ENCODE results near the gene DDX10. TPM values are rescaled to one million over a fixed set of nuclear protein-coding genes. Genes with fewer than 3 reads are reported as not detected.

DDX10 gene
- total and polyA plus RNA-seq, 7 donors, result 10.0 to 18.0 (median 11.4) TPM

GRCh38 chr11:108959874-108960273 lies 295.0 kb downstream of the DDX10 start:
- H3K4me1 ChIP-seq, result no peaks in the 10 kb centered on the region
- no peaks in the 10 kb centered on the region for H3K36me3 ChIP-seq (ENCODE audit: insufficient read depth in 1 of 2, low read depth in 1 of 2)
- TF ChIP-seq, protein P1, sequence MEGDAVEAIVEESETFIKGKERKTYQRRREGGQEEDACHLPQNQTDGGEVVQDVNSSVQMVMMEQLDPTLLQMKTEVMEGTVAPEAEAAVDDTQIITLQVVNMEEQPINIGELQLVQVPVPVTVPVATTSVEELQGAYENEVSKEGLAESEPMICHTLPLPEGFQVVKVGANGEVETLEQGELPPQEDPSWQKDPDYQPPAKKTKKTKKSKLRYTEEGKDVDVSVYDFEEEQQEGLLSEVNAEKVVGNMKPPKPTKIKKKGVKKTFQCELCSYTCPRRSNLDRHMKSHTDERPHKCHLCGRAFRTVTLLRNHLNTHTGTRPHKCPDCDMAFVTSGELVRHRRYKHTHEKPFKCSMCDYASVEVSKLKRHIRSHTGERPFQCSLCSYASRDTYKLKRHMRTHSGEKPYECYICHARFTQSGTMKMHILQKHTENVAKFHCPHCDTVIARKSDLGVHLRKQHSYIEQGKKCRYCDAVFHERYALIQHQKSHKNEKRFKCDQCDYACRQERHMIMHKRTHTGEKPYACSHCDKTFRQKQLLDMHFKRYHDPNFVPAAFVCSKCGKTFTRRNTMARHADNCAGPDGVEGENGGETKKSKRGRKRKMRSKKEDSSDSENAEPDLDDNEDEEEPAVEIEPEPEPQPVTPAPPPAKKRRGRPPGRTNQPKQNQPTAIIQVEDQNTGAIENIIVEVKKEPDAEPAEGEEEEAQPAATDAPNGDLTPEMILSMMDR (IDR thresholded peaks at IDR 0.05), result no peak
- no peaks in the 10 kb centered on the region for H3K9me3 ChIP-seq
- intact Hi-C loops (cut with DNase I), result no loop called here
- no peak overlapping the region for H3K27ac ChIP-seq
- 90 to 93% (median 93%) methylated on average over 3 of the region's 3 CpGs for WGBS, 3 donors
- H3K4me3 ChIP-seq, result no peak overlapping the region
- ATAC-seq (no peak), DNase-seq (no peak)
- no peaks in the 10 kb centered on the region for H3K27me3 ChIP-seq (ENCODE audit: insufficient read depth in 3 of 3, low read length in 2 of 3)

DNA sequence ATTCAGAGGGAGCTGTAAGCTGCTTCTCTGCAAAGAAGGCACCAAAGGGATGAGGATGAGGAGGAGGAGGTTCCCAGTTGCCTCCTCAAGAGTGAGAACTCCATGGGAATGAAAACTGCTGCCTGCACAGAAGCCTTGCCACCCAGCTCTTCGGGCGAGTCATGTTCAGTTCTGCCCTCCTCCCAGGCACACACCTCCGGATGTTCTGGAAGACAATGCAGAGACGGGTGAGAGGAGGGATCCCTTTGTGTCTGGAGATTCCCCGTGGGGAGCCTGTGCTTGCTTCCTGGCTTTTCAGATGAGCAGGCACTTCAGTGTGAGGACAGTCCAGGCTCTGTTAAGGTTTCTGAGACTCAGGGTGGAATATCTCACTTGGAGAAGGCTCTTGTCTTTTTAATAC lies 295.6 kb downstream of the DDX10 start:
- no peak for DNase-seq
- H3K4me3 ChIP-seq, result no peak overlapping the region
- intact Hi-C loops (cut with DNase I), result no loop called here
- H3K4me1 ChIP-seq, result no peaks in the 10 kb centered on the region
- TF ChIP-seq, protein P1 (IDR thresholded peaks at IDR 0.05), result no peak
- H3K27ac ChIP-seq, result no peak overlapping the region
- WGBS, 3 donors, result 74 to 86% (median 79%) methylated on average over 5 of the region's 5 CpGs
- no peaks in the 10 kb centered on the region for H3K9me3 ChIP-seq
- no peaks in the 10 kb centered on the region for H3K27me3 ChIP-seq (ENCODE audit: insufficient read depth in 3 of 3, low read length in 2 of 3)
- ATAC-seq, result no peak
- no peaks in the 10 kb centered on the region for H3K36me3 ChIP-seq (ENCODE audit: insufficient read depth in 1 of 2, low read depth in 1 of 2)

DNA sequence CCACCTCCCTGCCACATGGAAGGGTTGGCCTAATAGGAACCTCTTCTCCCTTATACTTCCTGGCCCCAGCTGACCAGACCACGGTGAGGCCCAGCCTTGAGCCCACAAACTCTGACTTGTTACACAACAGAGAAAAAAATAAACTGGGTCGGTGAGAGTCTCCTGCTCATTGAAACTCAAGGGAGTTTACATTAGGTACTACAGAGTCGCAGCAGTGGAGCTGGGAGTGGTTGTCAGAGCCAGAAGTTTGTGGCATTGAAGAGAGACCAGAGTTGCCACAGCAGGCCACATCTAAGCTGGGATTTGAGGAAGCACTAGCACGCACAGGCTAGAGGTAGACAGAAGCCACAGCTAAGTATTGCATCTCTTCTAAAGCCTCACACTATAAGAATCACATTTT lies 296.2 kb downstream of the DDX10 start:
- Histone ChIP-seq H3K27me3 (ENCODE audit: insufficient read depth in 3 of 3, low read length in 2 of 3) (no peaks in the 10 kb centered on the region), H3K4me3 (no peak overlapping the region), H3K36me3 (ENCODE audit: insufficient read depth in 1 of 2, low read depth in 1 of 2) (no peaks in the 10 kb centered on the region), H3K4me1 (no peaks in the 10 kb centered on the region), H3K9me3 (no peaks in the 10 kb centered on the region), H3K27ac (no peak overlapping the region)
- TF ChIP-seq, protein P1 (IDR thresholded peaks at IDR 0.05), result no peak
- WGBS, 3 donors, result 57 to 61% (median 60%) methylated on average over 4 of the region's 4 CpGs
- intact Hi-C loops (cut with DNase I), result no loop called here
- no peak for DNase-seq
- no peak for ATAC-seq

- TF ChIP-seq, protein P1 (IDR thresholded peaks at IDR 0.05), result no peak
- WGBS, 3 donors, result 93 to 95% (median 94%) methylated on average over 4 of the region's 4 CpGs
- H3K36me3 ChIP-seq (ENCODE audit: insufficient read depth in 1 of 2, low read depth in 1 of 2), result no peaks in the 10 kb centered on the region
- H3K4me3 ChIP-seq, result no peak overlapping the region
- no peak overlapping the region for H3K27ac ChIP-seq
- no peak for ATAC-seq
- no peak for DNase-seq
- H3K27me3 ChIP-seq (ENCODE audit: insufficient read depth in 3 of 3, low read length in 2 of 3), result no peaks in the 10 kb centered on the region
- H3K9me3 ChIP-seq, result no peaks in the 10 kb centered on the region
- H3K4me1 ChIP-seq, result peaks cover 11% of the 10 kb centered on the region
- intact Hi-C loops (cut with DNase I), result no loop called here
These were observed 298.2 kb downstream of the DDX10 start for GRCh38 chr11:108963118-108963517.

GRCh38 chr11:108965306-108966001 lies 300.6 kb downstream of the DDX10 start:
- Histone ChIP-seq H3K27ac (no peak overlapping the region), H3K27me3 (ENCODE audit: insufficient read depth in 3 of 3, low read length in 2 of 3) (no peaks in the 10 kb centered on the region), H3K36me3 (ENCODE audit: insufficient read depth in 1 of 2, low read depth in 1 of 2) (no peaks in the 10 kb centered on the region), H3K4me3 (no peak overlapping the region), H3K9me3 (no peaks in the 10 kb centered on the region), H3K4me1 (peaks cover 11% of the 10 kb centered on the region)
- TF ChIP-seq, protein P1 (IDR thresholded peaks at IDR 0.05), result no peak
- 70 to 76% (median 73%) methylated on average over 10 of the region's 10 CpGs for WGBS, 3 donors
- no peak for DNase-seq
- ATAC-seq, result peak; percentile 30 to 79 (median 65)
- intact Hi-C loops (cut with DNase I), result no loop called here

Data from psoas muscle (tissue), 8 donors.